Liver (tissue), 9 donors: Measurements from ENCODE around the gene MT1E. TPM values are rescaled to one million over a fixed set of nuclear protein-coding genes. Genes with fewer than 3 reads are reported as not detected.

ENCODE experiments used
- DNase-seq: peaks from one replicate; pipeline ENCODE4 v3.0.0-alpha.2; 2017; ENCODE audit warnings: low spot score
- H3K27ac ChIP-seq, 2 donors: one replicate each; pipeline ENCODE4 v1.7.0; 2013; ENCODE audit warnings: inconsistent platforms in 2 of 2, low read length in 2 of 2, control low read depth in 1 of 2, low read depth in 1 of 2, mild to moderate bottlenecking in 1 of 2
- H3K27me3 ChIP-seq, 4 donors: one replicate each; pipeline versions ENCODE4 v1.6.1 to v1.7.0; 2013; ENCODE audit warnings: low read length in 3 of 4, inconsistent platforms in 1 of 4, mild to moderate bottlenecking in 1 of 4, moderate library complexity in 1 of 4; ENCODE audit not compliant: control insufficient read depth in 4 of 4, insufficient read depth in 4 of 4
- H3K36me3 ChIP-seq, 4 donors: one replicate each; pipeline versions ENCODE4 v1.6.1 to v1.7.0; 2013; ENCODE audit warnings: low read length in 3 of 4, mild to moderate bottlenecking in 3 of 4, low read depth in 1 of 4, moderate library complexity in 1 of 4; ENCODE audit not compliant: control insufficient read depth in 4 of 4, insufficient read depth in 3 of 4
- H3K4me1 ChIP-seq, 4 donors: one replicate each; pipeline versions ENCODE4 v1.6.1 to v1.7.0; 2013; ENCODE audit warnings: low read length in 3 of 4, mild to moderate bottlenecking in 3 of 4, moderate library complexity in 1 of 4; ENCODE audit not compliant: control insufficient read depth in 4 of 4, insufficient read depth in 4 of 4
- H3K4me3 ChIP-seq, 3 donors: one replicate each; pipeline versions ENCODE4 v1.6.1 to v1.7.0; 2013; ENCODE audit warnings: low read length in 3 of 3, control low read depth in 1 of 3, low read depth in 1 of 3, mild to moderate bottlenecking in 1 of 3
- H3K9ac ChIP-seq, 2 donors: one replicate each; pipeline ENCODE4 v1.7.0; 2013; ENCODE audit warnings: low read length in 2 of 2, mild to moderate bottlenecking in 2 of 2, moderate library complexity in 2 of 2, control low read depth in 1 of 2, low read depth in 1 of 2
- H3K9me3 ChIP-seq, 4 donors: one replicate each; pipeline versions ENCODE4 v1.6.1 to v1.7.0; 2013; ENCODE audit warnings: low read length in 3 of 4; ENCODE audit not compliant: control insufficient read depth in 4 of 4
- FOXA2 ChIP-seq: IDR thresholded peaks from 2 replicates; pipeline ENCODE4 v1.6.1; 2016; ENCODE audit warnings: antibody characterized with exemption
- HNF4A ChIP-seq, 2 donors: conservative IDR thresholded peaks; 2 replicates each; pipeline ENCODE4 v1.6.1; 2016; ENCODE audit warnings: antibody characterized with exemption in 2 of 2, mild to moderate bottlenecking in 2 of 2
- HNF4G ChIP-seq: IDR thresholded peaks from 2 replicates; pipeline ENCODE4 v1.6.1; 2016; ENCODE audit warnings: antibody characterized with exemption
- JUND ChIP-seq, 2 donors: IDR thresholded peaks; 2 replicates each; pipeline ENCODE4 v1.6.1; 2016; ENCODE audit warnings: antibody characterized with exemption in 2 of 2
- NR2F2 ChIP-seq: IDR thresholded peaks from 2 replicates; pipeline ENCODE4 v1.6.1; 2016; ENCODE audit warnings: antibody characterized with exemption
- RAD21 ChIP-seq, 2 donors: IDR thresholded peaks; 2 replicates each; pipeline ENCODE4 v1.6.1; 2016; ENCODE audit warnings: antibody characterized with exemption in 2 of 2, mild to moderate bottlenecking in 2 of 2
- RXRA ChIP-seq, 2 donors: IDR thresholded peaks; 2 replicates each; pipeline ENCODE4 v1.6.1; 2017 to 2018; ENCODE audit warnings: antibody characterized with exemption in 2 of 2, mild to moderate bottlenecking in 1 of 2
- SP1 ChIP-seq: IDR thresholded peaks from 2 replicates; pipeline ENCODE4 v1.6.1; 2018; ENCODE audit warnings: antibody characterized with exemption, mild to moderate bottlenecking
- YY1 ChIP-seq: IDR thresholded peaks from 2 replicates; pipeline ENCODE4 v1.6.1; 2016; ENCODE audit warnings: antibody characterized with exemption, mild to moderate bottlenecking
- WGBS: extraction: QIAGEN DNeasy Blood & Tissue Kit; methylation state at CpG from one replicate; pipeline ENCODE4 v1.1.7; 2013; 5-methylcytosine and 5-hydroxymethylcytosine counted together
- polyA plus RNA-seq, 2 donors: library from polyadenylated mRNA; stranded (reverse) in 1 of 2; unstranded in 1 of 2; fragments of 200-250 nt in 1 of 2; fragments of >200 nt in 1 of 2; fragmentation: Nextera tagmentation in 1 of 2; extraction: Ambion mirVana in 1 of 2; gene quantifications; one replicate each; pipeline versions ENCODE4 v1.2.1 to v1.2.3, GENCODE V29; 2013 to 2015
- total RNA-seq, 2 donors: library from RNA; depleted of rRNA; stranded (reverse); fragments of >200 nt; gene quantifications; one replicate each; pipeline ENCODE4 v1.2.3, GENCODE V29; 2014
- TF ChIP-seq, protein P1 (sequence below): IDR thresholded peaks from 2 replicates; pipeline ENCODE4 v1.6.1; 2016; ENCODE audit warnings: antibody characterized with exemption, mild to moderate bottlenecking
- TF ChIP-seq, protein P2 (sequence below): IDR thresholded peaks from 2 replicates; pipeline ENCODE4 v1.6.1; 2016; ENCODE audit warnings: antibody characterized with exemption
- TF ChIP-seq, protein P3 (sequence below): IDR thresholded peaks from 2 replicates; pipeline ENCODE4 v1.6.1; 2016; ENCODE audit warnings: antibody characterized with exemption
- TF ChIP-seq, protein P4 (sequence below): fragments of 150-350 bp; IDR thresholded peaks from 2 replicates; pipeline ENCODE4 v1.5.1; 2017; ENCODE audit warnings: improper control_type of control experiment, low read depth, low read length; ENCODE audit not compliant: missing input control
- TF ChIP-seq, protein P5 (sequence below): IDR thresholded peaks from 2 replicates; pipeline ENCODE4 v1.6.1; 2016; ENCODE audit warnings: antibody characterized with exemption
- donor health status: healthy.
- donor health status: healthy.
- donor health status: healthy.
- donor health status: healthy.
- donor health status: healthy.

Gene MT1E
- total and polyA plus RNA-seq, 4 donors: 206 to 1,831 (median 808) TPM

DNA sequence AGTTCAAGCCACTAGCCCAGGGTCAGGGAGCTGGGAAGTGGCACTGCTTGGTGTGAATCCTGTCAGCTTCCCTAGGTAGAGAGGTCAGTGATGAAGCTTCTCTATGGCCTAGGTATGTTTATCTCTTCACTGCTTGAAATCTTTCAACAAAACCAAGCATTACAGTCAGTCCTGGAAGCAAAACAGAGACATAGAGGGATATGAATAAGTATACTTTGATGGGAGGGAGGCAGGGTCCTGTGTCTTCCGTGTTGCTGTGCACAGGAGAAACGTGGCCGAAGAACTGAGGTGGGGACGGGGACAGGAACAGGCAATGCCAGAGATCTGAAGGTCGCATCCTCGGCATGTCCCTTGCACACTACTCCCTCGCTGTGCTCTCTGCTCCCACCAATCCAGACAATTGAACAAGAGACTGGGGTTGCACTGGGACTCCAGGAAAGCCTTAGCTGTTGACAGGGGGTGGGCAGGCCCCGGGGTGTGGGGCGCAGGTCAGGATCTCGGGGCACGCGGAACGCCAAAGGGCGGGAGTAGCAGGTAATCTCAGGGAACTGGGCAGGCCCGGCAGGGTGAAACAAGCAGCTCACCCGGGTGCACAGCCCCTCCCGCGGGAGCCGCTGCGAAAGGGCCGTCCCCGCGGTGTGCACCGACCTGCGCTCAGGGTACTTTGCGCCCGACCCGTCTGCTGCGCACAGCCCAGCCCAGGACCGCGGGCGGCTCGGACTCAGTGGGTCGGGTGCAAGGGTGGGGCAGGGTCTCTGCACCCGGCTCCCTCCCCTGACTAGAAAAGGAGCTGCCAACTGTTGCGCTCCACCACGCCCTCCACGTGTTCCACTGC is 43.6 kb downstream of the MT1E start, which contains the start of gene MT1H:
Gene MT1H, plus strand, starts transcription at position 810 of the 835 bp plus-strand sequence. CDS start 71 bp downstream, outside the sequence.
- Histone ChIP-seq H3K9ac (peak within 1 kb of the TSS; percentile 31 to 78), H3K4me1 (peaks cover 0 to 20% (median 10%) of the 10 kb centered on the region in 4 donors), H3K27me3 (no peaks in the 10 kb centered on the region), H3K9me3 (no peaks in the 10 kb centered on the region), H3K27ac (peak within 1 kb of the TSS; percentile 90 to 94), H3K4me3 (peak within 1 kb of the TSS; percentile 19 to 97 (median 85)), H3K36me3 (no peaks in the 10 kb centered on the region)
- 15% methylated on average over 38 of the region's 38 CpGs for WGBS
- peak; percentile 77 for DNase-seq
- TF ChIP-seq YY1: peak; percentile 29
- TF ChIP-seq, protein P1, sequence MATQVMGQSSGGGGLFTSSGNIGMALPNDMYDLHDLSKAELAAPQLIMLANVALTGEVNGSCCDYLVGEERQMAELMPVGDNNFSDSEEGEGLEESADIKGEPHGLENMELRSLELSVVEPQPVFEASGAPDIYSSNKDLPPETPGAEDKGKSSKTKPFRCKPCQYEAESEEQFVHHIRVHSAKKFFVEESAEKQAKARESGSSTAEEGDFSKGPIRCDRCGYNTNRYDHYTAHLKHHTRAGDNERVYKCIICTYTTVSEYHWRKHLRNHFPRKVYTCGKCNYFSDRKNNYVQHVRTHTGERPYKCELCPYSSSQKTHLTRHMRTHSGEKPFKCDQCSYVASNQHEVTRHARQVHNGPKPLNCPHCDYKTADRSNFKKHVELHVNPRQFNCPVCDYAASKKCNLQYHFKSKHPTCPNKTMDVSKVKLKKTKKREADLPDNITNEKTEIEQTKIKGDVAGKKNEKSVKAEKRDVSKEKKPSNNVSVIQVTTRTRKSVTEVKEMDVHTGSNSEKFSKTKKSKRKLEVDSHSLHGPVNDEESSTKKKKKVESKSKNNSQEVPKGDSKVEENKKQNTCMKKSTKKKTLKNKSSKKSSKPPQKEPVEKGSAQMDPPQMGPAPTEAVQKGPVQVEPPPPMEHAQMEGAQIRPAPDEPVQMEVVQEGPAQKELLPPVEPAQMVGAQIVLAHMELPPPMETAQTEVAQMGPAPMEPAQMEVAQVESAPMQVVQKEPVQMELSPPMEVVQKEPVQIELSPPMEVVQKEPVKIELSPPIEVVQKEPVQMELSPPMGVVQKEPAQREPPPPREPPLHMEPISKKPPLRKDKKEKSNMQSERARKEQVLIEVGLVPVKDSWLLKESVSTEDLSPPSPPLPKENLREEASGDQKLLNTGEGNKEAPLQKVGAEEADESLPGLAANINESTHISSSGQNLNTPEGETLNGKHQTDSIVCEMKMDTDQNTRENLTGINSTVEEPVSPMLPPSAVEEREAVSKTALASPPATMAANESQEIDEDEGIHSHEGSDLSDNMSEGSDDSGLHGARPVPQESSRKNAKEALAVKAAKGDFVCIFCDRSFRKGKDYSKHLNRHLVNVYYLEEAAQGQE: peak; percentile 21
- TF ChIP-seq, protein P2, sequence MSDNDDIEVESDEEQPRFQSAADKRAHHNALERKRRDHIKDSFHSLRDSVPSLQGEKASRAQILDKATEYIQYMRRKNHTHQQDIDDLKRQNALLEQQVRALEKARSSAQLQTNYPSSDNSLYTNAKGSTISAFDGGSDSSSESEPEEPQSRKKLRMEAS: peak; percentile 32
- TF ChIP-seq, protein P3, sequence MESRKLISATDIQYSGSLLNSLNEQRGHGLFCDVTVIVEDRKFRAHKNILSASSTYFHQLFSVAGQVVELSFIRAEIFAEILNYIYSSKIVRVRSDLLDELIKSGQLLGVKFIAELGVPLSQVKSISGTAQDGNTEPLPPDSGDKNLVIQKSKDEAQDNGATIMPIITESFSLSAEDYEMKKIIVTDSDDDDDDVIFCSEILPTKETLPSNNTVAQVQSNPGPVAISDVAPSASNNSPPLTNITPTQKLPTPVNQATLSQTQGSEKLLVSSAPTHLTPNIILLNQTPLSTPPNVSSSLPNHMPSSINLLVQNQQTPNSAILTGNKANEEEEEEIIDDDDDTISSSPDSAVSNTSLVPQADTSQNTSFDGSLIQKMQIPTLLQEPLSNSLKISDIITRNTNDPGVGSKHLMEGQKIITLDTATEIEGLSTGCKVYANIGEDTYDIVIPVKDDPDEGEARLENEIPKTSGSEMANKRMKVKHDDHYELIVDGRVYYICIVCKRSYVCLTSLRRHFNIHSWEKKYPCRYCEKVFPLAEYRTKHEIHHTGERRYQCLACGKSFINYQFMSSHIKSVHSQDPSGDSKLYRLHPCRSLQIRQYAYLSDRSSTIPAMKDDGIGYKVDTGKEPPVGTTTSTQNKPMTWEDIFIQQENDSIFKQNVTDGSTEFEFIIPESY: no peak
- peak; percentile 91 for TF ChIP-seq SP1
- TF ChIP-seq HNF4A (conservative IDR thresholded peaks at IDR 0.05): peak; percentile 59 to 73
- TF ChIP-seq HNF4G: no peak
- TF ChIP-seq RXRA (IDR thresholded peaks at IDR 0.05): peak; percentile 49 to 74

DNA sequence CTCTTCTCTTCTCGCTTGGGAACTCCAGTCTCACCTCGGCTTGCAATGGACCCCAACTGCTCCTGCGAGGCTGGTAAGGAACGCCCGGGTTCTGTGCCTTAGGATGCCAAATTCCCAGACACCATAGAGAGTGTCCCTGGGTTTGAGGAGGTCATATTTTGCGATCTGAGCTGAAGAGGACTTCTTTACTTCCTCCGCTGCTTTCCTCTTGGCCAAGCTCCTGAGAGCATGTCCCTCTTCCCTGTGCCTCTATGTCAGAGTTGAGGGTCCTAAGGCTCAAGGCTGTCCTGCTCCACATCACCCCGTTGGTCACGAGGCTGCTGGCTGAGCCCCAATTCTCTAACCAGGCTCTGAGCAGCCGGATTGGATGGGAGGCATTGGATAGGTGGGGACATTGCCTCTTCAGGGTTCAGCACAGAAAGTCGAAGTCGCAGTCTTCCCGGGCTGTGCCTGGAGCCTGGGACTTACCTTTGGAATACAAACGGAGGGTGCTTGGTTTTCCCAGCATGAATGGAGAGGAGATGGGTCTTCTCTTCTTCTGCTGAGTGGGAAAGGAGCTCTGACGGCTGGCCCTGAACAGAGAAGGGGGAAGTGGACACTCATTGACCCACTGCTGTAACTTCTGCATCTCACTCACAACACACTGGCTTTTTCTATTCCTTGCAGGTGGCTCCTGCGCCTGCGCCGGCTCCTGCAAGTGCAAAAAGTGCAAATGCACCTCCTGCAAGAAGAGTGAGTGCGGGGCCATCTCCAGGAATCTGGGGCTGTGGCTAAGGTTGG is 44.4 kb downstream of the MT1E start:
- peak overlapping the region; percentile 19 to 97 (median 85) for H3K4me3 ChIP-seq
- WGBS: 31% methylated on average over 19 of the region's 19 CpGs
- peak overlapping the region; percentile 31 to 78 for H3K9ac ChIP-seq
- H3K9me3 ChIP-seq: no peaks in the 10 kb centered on the region
- no peak for DNase-seq
- H3K27me3 ChIP-seq: no peaks in the 10 kb centered on the region
- H3K4me1 ChIP-seq: peaks cover 0 to 20% (median 10%) of the 10 kb centered on the region in 4 donors
- H3K27ac ChIP-seq: peak overlapping the region; percentile 90 to 94
- no peaks in the 10 kb centered on the region for H3K36me3 ChIP-seq
- no peak for TF ChIP-seq RAD21 (IDR thresholded peaks at IDR 0.05)
- TF ChIP-seq, protein P3: no peak
- TF ChIP-seq, protein P1: no peak
- no peak for TF ChIP-seq NR2F2
- TF ChIP-seq JUND (IDR thresholded peaks at IDR 0.05): peak in 1 of 2 donors; percentile 19
- no peak for TF ChIP-seq FOXA2
- TF ChIP-seq HNF4G: no peak
- TF ChIP-seq, protein P4, sequence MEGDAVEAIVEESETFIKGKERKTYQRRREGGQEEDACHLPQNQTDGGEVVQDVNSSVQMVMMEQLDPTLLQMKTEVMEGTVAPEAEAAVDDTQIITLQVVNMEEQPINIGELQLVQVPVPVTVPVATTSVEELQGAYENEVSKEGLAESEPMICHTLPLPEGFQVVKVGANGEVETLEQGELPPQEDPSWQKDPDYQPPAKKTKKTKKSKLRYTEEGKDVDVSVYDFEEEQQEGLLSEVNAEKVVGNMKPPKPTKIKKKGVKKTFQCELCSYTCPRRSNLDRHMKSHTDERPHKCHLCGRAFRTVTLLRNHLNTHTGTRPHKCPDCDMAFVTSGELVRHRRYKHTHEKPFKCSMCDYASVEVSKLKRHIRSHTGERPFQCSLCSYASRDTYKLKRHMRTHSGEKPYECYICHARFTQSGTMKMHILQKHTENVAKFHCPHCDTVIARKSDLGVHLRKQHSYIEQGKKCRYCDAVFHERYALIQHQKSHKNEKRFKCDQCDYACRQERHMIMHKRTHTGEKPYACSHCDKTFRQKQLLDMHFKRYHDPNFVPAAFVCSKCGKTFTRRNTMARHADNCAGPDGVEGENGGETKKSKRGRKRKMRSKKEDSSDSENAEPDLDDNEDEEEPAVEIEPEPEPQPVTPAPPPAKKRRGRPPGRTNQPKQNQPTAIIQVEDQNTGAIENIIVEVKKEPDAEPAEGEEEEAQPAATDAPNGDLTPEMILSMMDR: no peak
- TF ChIP-seq RXRA (IDR thresholded peaks at IDR 0.05): no peak
- TF ChIP-seq, protein P5, sequence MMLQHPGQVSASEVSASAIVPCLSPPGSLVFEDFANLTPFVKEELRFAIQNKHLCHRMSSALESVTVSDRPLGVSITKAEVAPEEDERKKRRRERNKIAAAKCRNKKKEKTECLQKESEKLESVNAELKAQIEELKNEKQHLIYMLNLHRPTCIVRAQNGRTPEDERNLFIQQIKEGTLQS: no peak
